ENCODE results near the gene SRRM4. TPM values are rescaled to one million over a fixed set of nuclear protein-coding genes. Genes with fewer than 3 reads are reported as not detected.

SRRM4 gene
- total RNA-seq, 1 experiment from 2014 or later, result 0.96 TPM

GRCh38 chr12:119206348-119207062, 225.2 kb downstream of the SRRM4 start:
- Mint-ChIP-seq H3K27me3 (ENCODE audit: low read depth) (no peaks in the 10 kb centered on the region), H3K36me3 (no peaks in the 10 kb centered on the region), H3K9me3 (no peaks in the 10 kb centered on the region), H3K4me1 (peaks cover 65% of the 10 kb centered on the region), H3K27ac (no peak overlapping the region), H3K4me3 (no peak overlapping the region)
- TF ChIP-seq ZNF416 (CRISPR knock-in tag; IDR thresholded peaks at IDR 0.05) (no peak), PREB (CRISPR knock-in tag; IDR thresholded peaks at IDR 0.05; ENCODE audit: borderline replicate concordance) (no peak), ATF6 (CRISPR knock-in tag; IDR thresholded peaks at IDR 0.05) (no peak), E2F1 (CRISPR knock-in tag; IDR thresholded peaks at IDR 0.05) (no peak), TEAD1 (CRISPR knock-in tag; IDR thresholded peaks at IDR 0.05) (no peak)
- ATAC-seq (peak; percentile 28), DNase-seq (ENCODE audit: low spot score) (no peak)
- CTCF ChIA-PET, result interaction anchor here (0.8 to 2.8 kb wide), 6 partner anchors 29 to 206 kb away, joined by 3 to 7 read pairs (median 4); no protein-coding TSS in a partner anchor
- POLR2A ChIA-PET, result no interaction called here

GRCh38 chr12:119207063-119207560, 225.8 kb downstream of the SRRM4 start:
- H3K9me3 Mint-ChIP-seq, result no peaks in the 10 kb centered on the region
- POLR2A ChIA-PET, result no interaction called here
- no peak overlapping the region for H3K4me3 Mint-ChIP-seq
- no peak for DNase-seq (ENCODE audit: low spot score)
- no peak for ATAC-seq
- TF ChIP-seq ZNF317 (CRISPR knock-in tag; IDR thresholded peaks at IDR 0.05; ENCODE audit: borderline replicate concordance, low read depth) (no peak), RORB (CRISPR knock-in tag; IDR thresholded peaks at IDR 0.05) (no peak), ZNF121 (CRISPR knock-in tag; IDR thresholded peaks at IDR 0.05) (no peak), HMGXB4 (CRISPR knock-in tag; IDR thresholded peaks at IDR 0.05) (no peak), MXD4 (CRISPR knock-in tag; IDR thresholded peaks at IDR 0.05; ENCODE audit: borderline replicate concordance) (no peak), SOX15 (CRISPR knock-in tag; IDR thresholded peaks at IDR 0.05) (no peak), ZNF219 (CRISPR knock-in tag; IDR thresholded peaks at IDR 0.05; ENCODE audit: borderline replicate concordance) (no peak), KAT7 (CRISPR knock-in tag; IDR thresholded peaks at IDR 0.05; ENCODE audit: borderline replicate concordance) (no peak), ZNF396 (CRISPR knock-in tag; IDR thresholded peaks at IDR 0.05; ENCODE audit: borderline replicate concordance) (no peak), ZNF232 (CRISPR knock-in tag; IDR thresholded peaks at IDR 0.05) (no peak), SMAD4 (CRISPR knock-in tag; IDR thresholded peaks at IDR 0.05) (no peak), ZNF416 (CRISPR knock-in tag; IDR thresholded peaks at IDR 0.05) (no peak), ZNF281 (CRISPR knock-in tag; IDR thresholded peaks at IDR 0.05) (no peak), HMGA2 (CRISPR knock-in tag; IDR thresholded peaks at IDR 0.05) (no peak)
- CTCF ChIA-PET, result interaction anchor here (0.8 to 2.8 kb wide), 7 partner anchors 28 to 206 kb away, joined by 3 to 7 read pairs (median 5); no protein-coding TSS in a partner anchor
- H3K36me3 Mint-ChIP-seq, result no peaks in the 10 kb centered on the region
- H3K27me3 Mint-ChIP-seq (ENCODE audit: low read depth), result no peaks in the 10 kb centered on the region
- no peak overlapping the region for H3K27ac Mint-ChIP-seq
- peaks cover 59% of the 10 kb centered on the region for H3K4me1 Mint-ChIP-seq

All from WTC11 (cell line).